ELR (cell line): ENCODE data around the gene AICDA.

Experiments used
- DNase-seq: peaks from one replicate; pipeline ENCODE4 v3.0.0-alpha.2; 2015; ENCODE audit warnings: low read depth

AICDA gene

GRCh38 chr12:8554451-8555195, 58.0 kb downstream of the AICDA start:
- DNase-seq: peak; percentile 52

GRCh38 chr12:8553088-8553627, 59.5 kb downstream of the AICDA start:
- DNase-seq: no peak
